ENCODE results near the gene HTT. TPM values are rescaled to one million over a fixed set of nuclear protein-coding genes. Genes with fewer than 3 reads are reported as not detected.

Gene HTT
- total and polyA plus RNA-seq, 10 donors, result 10.0 to 124 (median 84.4) TPM

DNA sequence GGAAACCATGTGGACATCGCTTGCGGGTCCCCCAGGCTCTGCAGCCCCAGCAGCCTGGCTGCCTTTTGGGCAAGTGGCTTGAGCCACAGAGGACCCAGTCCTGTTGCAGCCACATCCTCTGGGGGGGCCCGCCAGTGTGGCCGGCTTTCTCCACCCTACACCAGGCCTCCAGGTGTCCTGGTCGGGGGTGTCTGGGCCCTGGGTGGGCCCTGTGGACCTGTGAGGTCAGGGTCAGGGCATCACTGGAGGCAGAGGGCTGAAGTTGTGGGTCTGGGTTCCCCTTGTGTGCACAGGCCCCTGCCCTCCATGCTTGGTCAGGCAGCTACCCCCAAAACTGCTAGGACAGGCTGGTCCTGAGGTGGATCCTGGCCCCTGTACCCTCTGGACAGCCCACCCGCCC is 171.2 kb downstream of the HTT start:
- 77 to 93% (median 87%) methylated on average over 1 to 6 of the region's 6 CpGs for WGBS, 5 donors
- H3K27me3 ChIP-seq (replicated peaks in 1 of 7), result no peaks in the 10 kb centered on the region
- H3K36me3 ChIP-seq, result peaks cover 0 to 47% (median 10%) of the 10 kb centered on the region in 6 donors
- intact Hi-C loops (cut with DNase I; ENCODE audit: low total_unique reads), result no loop called here
- no peak overlapping the region for H3K4me3 ChIP-seq
- peaks cover 0 to 4% (median 0%) of the 10 kb centered on the region in 6 donors for H3K4me1 ChIP-seq
- TF ChIP-seq, protein P1, sequence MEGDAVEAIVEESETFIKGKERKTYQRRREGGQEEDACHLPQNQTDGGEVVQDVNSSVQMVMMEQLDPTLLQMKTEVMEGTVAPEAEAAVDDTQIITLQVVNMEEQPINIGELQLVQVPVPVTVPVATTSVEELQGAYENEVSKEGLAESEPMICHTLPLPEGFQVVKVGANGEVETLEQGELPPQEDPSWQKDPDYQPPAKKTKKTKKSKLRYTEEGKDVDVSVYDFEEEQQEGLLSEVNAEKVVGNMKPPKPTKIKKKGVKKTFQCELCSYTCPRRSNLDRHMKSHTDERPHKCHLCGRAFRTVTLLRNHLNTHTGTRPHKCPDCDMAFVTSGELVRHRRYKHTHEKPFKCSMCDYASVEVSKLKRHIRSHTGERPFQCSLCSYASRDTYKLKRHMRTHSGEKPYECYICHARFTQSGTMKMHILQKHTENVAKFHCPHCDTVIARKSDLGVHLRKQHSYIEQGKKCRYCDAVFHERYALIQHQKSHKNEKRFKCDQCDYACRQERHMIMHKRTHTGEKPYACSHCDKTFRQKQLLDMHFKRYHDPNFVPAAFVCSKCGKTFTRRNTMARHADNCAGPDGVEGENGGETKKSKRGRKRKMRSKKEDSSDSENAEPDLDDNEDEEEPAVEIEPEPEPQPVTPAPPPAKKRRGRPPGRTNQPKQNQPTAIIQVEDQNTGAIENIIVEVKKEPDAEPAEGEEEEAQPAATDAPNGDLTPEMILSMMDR (IDR thresholded peaks at IDR 0.05 in 8 of 11, conservative IDR thresholded peaks at IDR 0.05 in 3 of 11), result no peak
- TF ChIP-seq POLR2A (IDR thresholded peaks at IDR 0.05), result no peak
- no peak for TF ChIP-seq POLR2AphosphoS5 (IDR thresholded peaks at IDR 0.05)
- no peak overlapping the region for H3K27ac ChIP-seq
- no peak for DNase-seq
- no peaks in the 10 kb centered on the region for H3K9me3 ChIP-seq

DNA sequence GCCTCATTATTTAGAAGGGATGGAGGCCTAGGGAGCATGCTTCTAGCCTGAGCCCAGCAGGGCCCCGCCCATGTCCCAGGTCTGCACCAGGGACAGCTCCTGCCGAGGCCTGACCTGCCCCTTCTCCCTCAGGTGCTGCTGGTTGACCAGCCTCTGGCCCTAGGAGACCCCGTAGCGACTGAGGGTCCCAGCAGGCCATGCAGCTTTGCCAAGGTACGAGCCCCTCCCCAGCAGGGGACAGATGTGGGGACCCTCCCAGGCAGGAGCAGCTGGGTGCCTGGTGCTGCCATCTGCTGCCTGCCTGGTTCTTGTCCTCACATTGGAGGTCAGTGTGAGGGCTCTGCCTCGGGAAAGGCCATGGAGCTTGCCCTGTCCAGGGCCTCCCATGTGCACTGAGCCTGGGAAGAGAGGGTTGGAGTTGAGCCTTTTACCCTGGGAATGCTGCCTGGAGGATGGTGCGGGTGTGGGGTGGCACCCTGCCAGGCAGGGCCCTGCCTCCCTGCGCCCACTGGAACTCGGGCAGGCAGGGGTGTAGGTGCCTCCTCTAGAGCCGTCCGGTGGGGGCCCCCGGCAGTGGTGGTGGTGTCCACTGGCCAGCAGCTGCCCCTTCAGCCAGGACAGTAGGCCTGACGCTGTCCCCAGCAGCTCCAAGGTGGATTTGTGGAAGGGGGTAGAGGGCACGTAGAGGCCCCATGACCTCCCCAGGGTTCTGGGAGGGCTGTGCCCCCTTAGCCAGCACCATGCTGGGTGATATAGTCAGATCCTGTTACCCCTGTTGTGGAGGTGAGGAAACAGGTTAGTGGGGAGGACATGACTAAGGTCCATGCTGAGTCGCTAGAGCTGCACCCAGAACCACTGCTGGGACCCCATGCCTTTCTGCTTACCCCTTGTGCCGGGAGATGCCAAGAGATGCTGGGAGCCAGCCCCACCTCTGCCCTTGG is 172.2 kb downstream of the HTT start:
- H3K36me3 ChIP-seq, result peaks cover 0 to 37% (median 3%) of the 10 kb centered on the region in 6 donors
- DNase-seq, result no peak
- peaks cover 0 to 4% (median 0%) of the 10 kb centered on the region in 6 donors for H3K4me1 ChIP-seq
- WGBS, 5 donors, result 70 to 90% (median 83%) methylated on average over 4 to 16 of the region's 16 CpGs
- peak in 1 of 3 donors; percentile 42 for TF ChIP-seq POLR2AphosphoS5 (IDR thresholded peaks at IDR 0.05)
- TF ChIP-seq, protein P1 (IDR thresholded peaks at IDR 0.05 in 8 of 11, conservative IDR thresholded peaks at IDR 0.05 in 3 of 11), result no peak
- intact Hi-C loops (cut with DNase I; ENCODE audit: low total_unique reads), result no loop called here
- H3K4me3 ChIP-seq, result no peak overlapping the region
- H3K27ac ChIP-seq, result no peak overlapping the region
- no peaks in the 10 kb centered on the region for H3K27me3 ChIP-seq (replicated peaks in 1 of 7)
- no peaks in the 10 kb centered on the region for H3K9me3 ChIP-seq

DNA sequence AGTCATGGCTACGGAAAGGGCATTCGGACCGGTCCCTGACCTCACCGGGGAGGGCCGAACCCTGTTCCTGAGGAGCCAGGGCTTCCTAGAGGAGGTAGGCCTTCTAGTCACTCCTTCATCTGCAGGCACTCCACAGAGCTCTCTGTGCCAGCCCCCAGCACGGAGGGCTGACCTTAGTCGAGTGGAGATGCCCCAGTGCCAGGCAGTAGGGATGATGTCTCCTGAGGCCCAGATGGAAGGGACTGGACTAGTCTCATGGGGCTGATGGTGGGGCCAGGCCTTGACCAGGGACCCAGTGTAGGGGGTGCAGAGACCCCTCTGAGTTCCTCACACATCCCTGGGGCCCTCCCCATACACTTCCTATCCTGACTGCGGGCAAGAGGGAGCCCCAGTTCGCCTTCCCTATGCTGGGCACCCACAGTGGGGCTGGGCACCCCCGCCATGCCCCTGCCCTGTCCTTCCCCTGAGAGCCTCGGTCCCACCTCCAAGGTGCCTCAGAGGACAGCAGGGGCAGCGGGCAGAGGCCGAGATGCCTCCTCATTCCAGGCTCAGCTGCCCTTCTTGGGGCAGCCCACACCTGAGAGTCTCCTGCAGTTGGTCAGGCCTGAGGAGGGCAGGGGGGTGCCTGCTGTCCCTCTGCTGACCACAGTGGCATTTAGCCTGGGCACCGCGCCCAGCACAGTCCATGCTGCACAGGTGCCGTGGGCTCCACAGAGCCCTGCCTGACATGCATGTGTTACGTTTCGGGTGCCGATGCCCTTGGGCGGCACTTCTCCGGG is 173.1 kb downstream of the HTT start:
- no peaks in the 10 kb centered on the region for H3K27me3 ChIP-seq (replicated peaks in 1 of 7)
- TF ChIP-seq POLR2A (IDR thresholded peaks at IDR 0.05), result no peak
- no peak for TF ChIP-seq POLR2AphosphoS5 (IDR thresholded peaks at IDR 0.05)
- TF ChIP-seq, protein P1 (IDR thresholded peaks at IDR 0.05 in 8 of 11, conservative IDR thresholded peaks at IDR 0.05 in 3 of 11), result no peak
- H3K36me3 ChIP-seq, result peaks cover 0 to 28% (median under 1%) of the 10 kb centered on the region in 6 donors
- peaks cover 0 to 7% (median 0%) of the 10 kb centered on the region in 6 donors for H3K4me1 ChIP-seq
- 88 to 95% (median 91%) methylated on average over 7 to 21 of the region's 21 CpGs for WGBS, 5 donors
- intact Hi-C loops (cut with DNase I; ENCODE audit: low total_unique reads), result no loop called here
- no peak overlapping the region for H3K4me3 ChIP-seq
- no peak for DNase-seq
- H3K9me3 ChIP-seq, result no peaks in the 10 kb centered on the region
- H3K27ac ChIP-seq, result no peak overlapping the region

DNA sequence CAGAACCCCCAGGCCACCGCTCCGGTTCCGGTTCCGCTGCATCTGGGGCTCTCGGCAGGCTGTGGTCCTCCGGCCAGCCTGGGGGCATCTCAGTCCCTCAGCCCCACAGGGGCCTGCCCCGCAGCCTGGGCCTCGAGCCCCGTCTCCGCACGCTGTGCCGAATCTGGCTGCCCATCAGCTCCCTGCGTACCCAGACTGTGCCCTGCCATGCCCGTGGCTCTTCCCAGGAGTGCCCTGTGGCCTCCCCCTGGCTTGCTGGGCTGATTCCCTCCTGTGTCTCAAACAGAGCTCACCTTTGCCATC is 173.6 kb downstream of the HTT start:
- intact Hi-C loops (cut with DNase I; ENCODE audit: low total_unique reads), result no loop called here
- peaks cover 0 to 6% (median 0%) of the 10 kb centered on the region in 6 donors for H3K4me1 ChIP-seq
- no peak for DNase-seq
- no peak overlapping the region for H3K27ac ChIP-seq
- H3K27me3 ChIP-seq (replicated peaks in 1 of 7), result no peaks in the 10 kb centered on the region
- WGBS, 5 donors, result 94 to 100% (median 98%) methylated on average over 8 to 14 of the region's 14 CpGs
- no peaks in the 10 kb centered on the region for H3K9me3 ChIP-seq
- TF ChIP-seq POLR2A (IDR thresholded peaks at IDR 0.05) (no peak), POLR2AphosphoS5 (IDR thresholded peaks at IDR 0.05) (no peak)
- TF ChIP-seq, protein P1 (IDR thresholded peaks at IDR 0.05 in 8 of 11, conservative IDR thresholded peaks at IDR 0.05 in 3 of 11), result no peak
- no peak overlapping the region for H3K4me3 ChIP-seq
- H3K36me3 ChIP-seq, result peaks cover 0 to 25% (median 0%) of the 10 kb centered on the region in 6 donors

All from spleen (tissue), 11 donors.